BE2C (cell line): Measurements from ENCODE around the gene PAPPA2.
"Not testable (repeated sequence)": the region's sequence is repeated elsewhere in the genome, so short reads cannot be mapped to it uniquely, and the experiment has no call there.

Source experiments
- DNase-seq: peaks from one replicate; pipeline ENCODE4 v3.0.0-alpha.2; 2020
- H3K27me3 ChIP-seq: fragments of 250-450 bp; sonication (Bioruptor Pico); 2 replicates; pipeline ENCODE4 v1.5.1; 2020; ENCODE audit warnings: mild to moderate bottlenecking
- H3K36me3 ChIP-seq: fragments of 250-450 bp; sonication (Bioruptor Pico); 2 replicates; pipeline ENCODE4 v1.5.1; 2020; ENCODE audit warnings: mild to moderate bottlenecking
- H3K4me1 ChIP-seq: fragments of 250-450 bp; sonication (Bioruptor Pico); 2 replicates; pipeline ENCODE4 v1.5.1; 2020
- H3K4me3 ChIP-seq: 2 replicates; pipeline ENCODE4 v1.5.1; 2011; ENCODE audit warnings: low read depth, low read length
- H3K9me3 ChIP-seq: fragments of 250-450 bp; sonication (Bioruptor Pico); 2 replicates; pipeline ENCODE4 v1.5.1; 2020
- CTCF ChIP-seq: IDR thresholded peaks from 2 replicates; pipeline ENCODE4 v1.5.1; 2012; ENCODE audit warnings: mild to moderate bottlenecking, low read depth, low read length

The PAPPA2 gene

GRCh38 chr1:176626572-176627061, 163.6 kb downstream of the PAPPA2 start:
- no peak for TF ChIP-seq CTCF
- no peaks in the 10 kb centered on the region for H3K4me1 ChIP-seq
- DNase-seq = no peak
- H3K4me3 ChIP-seq = no peak overlapping the region
- H3K36me3 ChIP-seq = no peaks in the 10 kb centered on the region
- no peaks in the 10 kb centered on the region for H3K9me3 ChIP-seq
- no peaks in the 10 kb centered on the region for H3K27me3 ChIP-seq

GRCh38 chr1:176628775-176629174, 165.8 kb downstream of the PAPPA2 start:
- DNase-seq = no peak
- Histone ChIP-seq H3K4me3 (no peak overlapping the region), H3K9me3 (no peaks in the 10 kb centered on the region), H3K4me1 (no peaks in the 10 kb centered on the region), H3K36me3 (no peaks in the 10 kb centered on the region), H3K27me3 (no peaks in the 10 kb centered on the region)
- no peak for TF ChIP-seq CTCF

GRCh38 chr1:176634733-176635132, 171.8 kb downstream of the PAPPA2 start:
- H3K27me3 ChIP-seq, H3K4me3 ChIP-seq, H3K9me3 ChIP-seq, H3K36me3 ChIP-seq, H3K4me1 ChIP-seq, DNase-seq: not testable (repeated sequence)

GRCh38 chr1:176638713-176639526, 175.9 kb downstream of the PAPPA2 start:
- no peak for DNase-seq
- H3K27me3 ChIP-seq = no peaks in the 10 kb centered on the region
- H3K4me1 ChIP-seq = no peaks in the 10 kb centered on the region
- H3K4me3 ChIP-seq = no peak overlapping the region
- H3K36me3 ChIP-seq = no peaks in the 10 kb centered on the region
- no peak for TF ChIP-seq CTCF
- H3K9me3 ChIP-seq = no peaks in the 10 kb centered on the region

GRCh38 chr1:176643536-176643935, 180.6 kb downstream of the PAPPA2 start:
- H3K36me3 ChIP-seq = no peaks in the 10 kb centered on the region
- no peaks in the 10 kb centered on the region for H3K27me3 ChIP-seq
- H3K4me3 ChIP-seq = no peak overlapping the region
- no peaks in the 10 kb centered on the region for H3K9me3 ChIP-seq
- no peaks in the 10 kb centered on the region for H3K4me1 ChIP-seq
- DNase-seq = no peak
- no peak for TF ChIP-seq CTCF

- H3K36me3 ChIP-seq = no peaks in the 10 kb centered on the region
- H3K4me1 ChIP-seq = no peaks in the 10 kb centered on the region
- TF ChIP-seq CTCF = no peak
- no peaks in the 10 kb centered on the region for H3K27me3 ChIP-seq
- no peak overlapping the region for H3K4me3 ChIP-seq
- no peak for DNase-seq
- no peaks in the 10 kb centered on the region for H3K9me3 ChIP-seq
These were observed 185.6 kb downstream of the PAPPA2 start for GRCh38 chr1:176648556-176648955.
